ENCODE results near the gene DPY19L3. TPM values are rescaled to one million over a fixed set of nuclear protein-coding genes. Genes with fewer than 3 reads are reported as not detected.
"Not testable (repeated sequence)": the region's sequence is repeated elsewhere in the genome, so short reads cannot be mapped to it uniquely, and the experiment has no call there.

Gene DPY19L3
- total RNA-seq (2014; rRNA removed; shearing (Covaris generic); ENCODE audit: low replicate concordance) = 4.5 and 54.4 TPM in 2 replicates

- DNase-seq (ENCODE audit: low read depth) = peak; percentile 92
- in situ Hi-C loops (cut with HindIII; ENCODE audit: low pct_unique_long_range_greater_than_20kb, low sequenced_read_pairs) = no loop called here
Observed at GRCh38 chr19:32405431-32406160, at the start of gene DPY19L3. TSS of gene DPY19L3 (plus strand) at chr19:32405770. CDS start at chr19:32408254, 2,484 bp downstream.

GRCh38 chr19:32357720-32358119, 47.9 kb upstream of the DPY19L3 start:
- DNase-seq (ENCODE audit: low read depth) = no peak
- in situ Hi-C loops (cut with HindIII; ENCODE audit: low pct_unique_long_range_greater_than_20kb, low sequenced_read_pairs) = no loop called here

GRCh38 chr19:32358321-32358720, 47.2 kb upstream of the DPY19L3 start:
- in situ Hi-C loops (cut with HindIII; ENCODE audit: low pct_unique_long_range_greater_than_20kb, low sequenced_read_pairs) = no loop called here
- no peak for DNase-seq (ENCODE audit: low read depth)

- in situ Hi-C loops (cut with HindIII; ENCODE audit: low pct_unique_long_range_greater_than_20kb, low sequenced_read_pairs) = no loop called here
- no peak for DNase-seq (ENCODE audit: low read depth)
Observed at GRCh38 chr19:32359581-32359980, 46.0 kb upstream of the DPY19L3 start.

GRCh38 chr19:32361574-32362317, 43.8 kb upstream of the DPY19L3 start:
- DNase-seq (ENCODE audit: low read depth) = no peak
- in situ Hi-C loops (cut with HindIII; ENCODE audit: low pct_unique_long_range_greater_than_20kb, low sequenced_read_pairs) = no loop called here

GRCh38 chr19:32362318-32362691, 43.3 kb upstream of the DPY19L3 start:
- no peak for DNase-seq (ENCODE audit: low read depth)
- in situ Hi-C loops (cut with HindIII; ENCODE audit: low pct_unique_long_range_greater_than_20kb, low sequenced_read_pairs) = no loop called here

- in situ Hi-C loops (cut with HindIII; ENCODE audit: low pct_unique_long_range_greater_than_20kb, low sequenced_read_pairs) = no loop called here
- no peak for DNase-seq (ENCODE audit: low read depth)
Observed at GRCh38 chr19:32363175-32363574, 42.4 kb upstream of the DPY19L3 start.

- DNase-seq (ENCODE audit: low read depth) = no peak
Observed at GRCh38 chr19:32363632-32364031, 41.9 kb upstream of the DPY19L3 start.

GRCh38 chr19:32364040-32364439, 41.5 kb upstream of the DPY19L3 start:
- in situ Hi-C loops (cut with HindIII; ENCODE audit: low pct_unique_long_range_greater_than_20kb, low sequenced_read_pairs) = no loop called here
- DNase-seq (ENCODE audit: low read depth) = no peak

More at GRCh38 chr19:32363632-32364031, 41.9 kb upstream of the DPY19L3 start:
- in situ Hi-C loops (cut with HindIII; ENCODE audit: low pct_unique_long_range_greater_than_20kb, low sequenced_read_pairs) = no loop called here

- in situ Hi-C loops (cut with HindIII; ENCODE audit: low pct_unique_long_range_greater_than_20kb, low sequenced_read_pairs) = no loop called here
Observed at GRCh38 chr19:32367063-32367462, 38.5 kb upstream of the DPY19L3 start.

GRCh38 chr19:32367948-32368536, 37.5 kb upstream of the DPY19L3 start:
- no peak for DNase-seq (ENCODE audit: low read depth)
- in situ Hi-C loops (cut with HindIII; ENCODE audit: low pct_unique_long_range_greater_than_20kb, low sequenced_read_pairs) = no loop called here

More at GRCh38 chr19:32367063-32367462, 38.5 kb upstream of the DPY19L3 start:
- DNase-seq (ENCODE audit: low read depth) = no peak

GRCh38 chr19:32368787-32369186, 36.8 kb upstream of the DPY19L3 start:
- in situ Hi-C loops (cut with HindIII; ENCODE audit: low pct_unique_long_range_greater_than_20kb, low sequenced_read_pairs) = no loop called here
- DNase-seq (ENCODE audit: low read depth) = no peak

GRCh38 chr19:32372726-32373517, 32.6 kb upstream of the DPY19L3 start:
- in situ Hi-C loops (cut with HindIII; ENCODE audit: low pct_unique_long_range_greater_than_20kb, low sequenced_read_pairs) = no loop called here
- DNase-seq (ENCODE audit: low read depth) = no peak

GRCh38 chr19:32373585-32374295, 31.8 kb upstream of the DPY19L3 start:
- DNase-seq (ENCODE audit: low read depth) = peak; percentile 98
- in situ Hi-C loops (cut with HindIII; ENCODE audit: low pct_unique_long_range_greater_than_20kb, low sequenced_read_pairs) = no loop called here

- in situ Hi-C loops (cut with HindIII; ENCODE audit: low pct_unique_long_range_greater_than_20kb, low sequenced_read_pairs); DNase-seq (ENCODE audit: low read depth): not testable (repeated sequence)
Observed at GRCh38 chr19:32374362-32374761, 31.2 kb upstream of the DPY19L3 start.

- DNase-seq (ENCODE audit: low read depth); in situ Hi-C loops (cut with HindIII; ENCODE audit: low pct_unique_long_range_greater_than_20kb, low sequenced_read_pairs): not testable (repeated sequence)
Observed at GRCh38 chr19:32377088-32377487, 28.5 kb upstream of the DPY19L3 start.

GRCh38 chr19:32380269-32380668, 25.3 kb upstream of the DPY19L3 start:
- in situ Hi-C loops (cut with HindIII; ENCODE audit: low pct_unique_long_range_greater_than_20kb, low sequenced_read_pairs) = no loop called here

More at GRCh38 chr19:32380269-32380668, 25.3 kb upstream of the DPY19L3 start:
- no peak for DNase-seq (ENCODE audit: low read depth)
